Suprapubic skin (tissue), 4 donors: ENCODE results near the gene PDIA2. TPM values are rescaled to one million over a fixed set of nuclear protein-coding genes. Genes with fewer than 3 reads are reported as not detected.

Experiments
- DNase-seq, 2 donors: peaks; one replicate each; pipeline ENCODE4 v3.0.0-alpha.2; 2019; ENCODE audit warnings: low spot score in 2 of 2
- H3K27ac ChIP-seq: fragments of 200-600 bp; sonication (generic); one replicate; pipeline ENCODE4 v1.5.1; 2019
- H3K27me3 ChIP-seq: fragments of 200-600 bp; sonication (generic); one replicate; pipeline ENCODE4 v1.5.1; 2019
- H3K36me3 ChIP-seq: fragments of 200-600 bp; sonication (generic); one replicate; pipeline ENCODE4 v1.5.1; 2019
- H3K4me1 ChIP-seq: fragments of 200-600 bp; sonication (generic); one replicate; pipeline ENCODE4 v1.5.1; 2019
- H3K4me3 ChIP-seq: fragments of 200-600 bp; sonication (generic); one replicate; pipeline ENCODE4 v1.5.1; 2019; ENCODE audit warnings: mild to moderate bottlenecking
- H3K9me3 ChIP-seq: fragments of 200-600 bp; sonication (generic); one replicate; pipeline ENCODE4 v1.5.1; 2019
- CTCF ChIP-seq, 2 donors: fragments of 200-600 bp in 1 of 2; fragments of 450-650 bp in 1 of 2; sonication (generic) in 1 of 2; IDR thresholded peaks; one replicate each; pipeline ENCODE4 v1.5.1; 2016 to 2019; ENCODE audit warnings: antibody characterized with exemption in 2 of 2, mild to moderate bottlenecking in 1 of 2, moderate library complexity in 1 of 2
- EP300 ChIP-seq: sonication (generic); formaldehyde crosslinking; IDR thresholded peaks from one replicate; pipeline ENCODE4 v1.6.1; 2017; ENCODE audit warnings: antibody characterized with exemption
- POLR2A ChIP-seq, 2 donors: fragments of 450-650 bp; IDR thresholded peaks; one replicate each; pipeline ENCODE4 v1.6.1; 2017; ENCODE audit warnings: antibody characterized with exemption in 2 of 2, mild to moderate bottlenecking in 2 of 2, moderate library complexity in 2 of 2
- POLR2AphosphoS5 ChIP-seq, 3 donors: sonication (generic); formaldehyde crosslinking; IDR thresholded peaks; one replicate each; pipeline ENCODE4 v1.6.1; 2017; ENCODE audit warnings: antibody characterized with exemption in 3 of 3
- WGBS: methylation state at CpG from one replicate; pipeline ENCODE4 v1.1.5; 2018; 5-methylcytosine and 5-hydroxymethylcytosine counted together
- total RNA-seq, 4 donors: library from RNA; depleted of rRNA; stranded (reverse); fragments of >200 nt; gene quantifications; one replicate each; pipeline ENCODE4 v1.1.0, GENCODE V29; 2016

PDIA2 gene
- total RNA-seq, 4 donors from 2014 or later: not detected

- TF ChIP-seq EP300 (no peak), POLR2AphosphoS5 (IDR thresholded peaks at IDR 0.05) (no peak), CTCF (IDR thresholded peaks at IDR 0.05) (no peak), POLR2A (IDR thresholded peaks at IDR 0.05) (no peak)
- peaks cover 58% of the 10 kb centered on the region for H3K27me3 ChIP-seq
- peaks cover 43% of the 10 kb centered on the region for H3K4me1 ChIP-seq
- WGBS: 70% methylated on average over 5 of the region's 7 CpGs
- no peak overlapping the region for H3K27ac ChIP-seq
- H3K4me3 ChIP-seq: no peak overlapping the region
- DNase-seq: no peak
- H3K36me3 ChIP-seq: no peaks in the 10 kb centered on the region
- no peaks in the 10 kb centered on the region for H3K9me3 ChIP-seq
These were observed 3.4 kb upstream of the PDIA2 start for GRCh38 chr16:279531-279930.

GRCh38 chr16:280005-280460, 2.9 kb upstream of the PDIA2 start:
- WGBS: 20% methylated on average over 5 of the region's 47 CpGs
- no peak for DNase-seq
- H3K27ac ChIP-seq: no peak overlapping the region
- H3K27me3 ChIP-seq: peaks cover 53% of the 10 kb centered on the region
- no peaks in the 10 kb centered on the region for H3K36me3 ChIP-seq
- TF ChIP-seq CTCF (IDR thresholded peaks at IDR 0.05) (no peak), POLR2A (IDR thresholded peaks at IDR 0.05) (no peak), POLR2AphosphoS5 (IDR thresholded peaks at IDR 0.05) (no peak), EP300 (no peak)
- peaks cover 38% of the 10 kb centered on the region for H3K4me1 ChIP-seq
- no peaks in the 10 kb centered on the region for H3K9me3 ChIP-seq
- peak overlapping the region; percentile 32 for H3K4me3 ChIP-seq

GRCh38 chr16:280552-280951, 2.4 kb upstream of the PDIA2 start, which contains the start of gene ARHGDIG:
Gene ARHGDIG (plus strand): TSS chr16:280591. CDS start chr16:280681, 90 bp downstream.
- Histone ChIP-seq H3K36me3 (no peaks in the 10 kb centered on the region), H3K27me3 (peaks cover 48% of the 10 kb centered on the region), H3K4me1 (peaks cover 33% of the 10 kb centered on the region), H3K4me3 (peak within 1 kb of the TSS; percentile 42), H3K9me3 (no peaks in the 10 kb centered on the region), H3K27ac (no peak within 1 kb of the TSS)
- TF ChIP-seq CTCF (IDR thresholded peaks at IDR 0.05): no peak
- TF ChIP-seq POLR2AphosphoS5 (IDR thresholded peaks at IDR 0.05): no peak
- TF ChIP-seq POLR2A (IDR thresholded peaks at IDR 0.05): no peak
- no peak for TF ChIP-seq EP300
- no CpG with 5 or more reads among the region's 54 CpGs for WGBS
- DNase-seq: no peak

GRCh38 chr16:280991-281659, 1.8 kb upstream of the PDIA2 start:
- no peak overlapping the region for H3K27ac ChIP-seq
- H3K36me3 ChIP-seq: no peaks in the 10 kb centered on the region
- H3K27me3 ChIP-seq: peaks cover 43% of the 10 kb centered on the region
- TF ChIP-seq EP300: no peak
- no peak for TF ChIP-seq POLR2AphosphoS5 (IDR thresholded peaks at IDR 0.05)
- H3K9me3 ChIP-seq: no peaks in the 10 kb centered on the region
- WGBS: 10% methylated on average over 11 of the region's 27 CpGs
- DNase-seq: no peak
- peak overlapping the region; percentile 42 for H3K4me3 ChIP-seq
- peaks cover 30% of the 10 kb centered on the region for H3K4me1 ChIP-seq

- no peak overlapping the region for H3K4me3 ChIP-seq
- H3K27me3 ChIP-seq: peaks cover 37% of the 10 kb centered on the region
- no peaks in the 10 kb centered on the region for H3K9me3 ChIP-seq
- WGBS: 63% methylated on average over 2 of the region's 25 CpGs
- peaks cover 4% of the 10 kb centered on the region for H3K36me3 ChIP-seq
- TF ChIP-seq POLR2A (IDR thresholded peaks at IDR 0.05): no peak
- TF ChIP-seq POLR2AphosphoS5 (IDR thresholded peaks at IDR 0.05): no peak
- TF ChIP-seq EP300: no peak
- no peak for TF ChIP-seq CTCF (IDR thresholded peaks at IDR 0.05)
- DNase-seq: no peak
- H3K4me1 ChIP-seq: peaks cover 28% of the 10 kb centered on the region
- H3K27ac ChIP-seq: no peak overlapping the region
These were observed 1.2 kb upstream of the PDIA2 start for GRCh38 chr16:281660-282255.
